Breast epithelium (tissue), 4 donors: ENCODE data around the gene TCAF1. TPM values are rescaled to one million over a fixed set of nuclear protein-coding genes. Genes with fewer than 3 reads are reported as not detected.

ENCODE experiments used
- DNase-seq, 2 donors: peaks; one replicate each; pipeline ENCODE4 v3.0.0-alpha.2; 2019; ENCODE audit warnings: low spot score in 2 of 2
- H3K27ac ChIP-seq, 2 donors: fragments of 200-600 bp; sonication (generic) in 1 of 2; one replicate each; pipeline ENCODE4 v1.5.1; 2016 to 2019; ENCODE audit warnings: mild to moderate bottlenecking in 1 of 2
- H3K27me3 ChIP-seq, 2 donors: fragments of 200-600 bp; sonication (generic) in 1 of 2; one replicate each; pipeline versions ENCODE4 v1.5.1 to v1.6.0; 2017 to 2019; ENCODE audit warnings: control low read depth in 1 of 2, mild to moderate bottlenecking in 1 of 2
- H3K36me3 ChIP-seq: fragments of 200-600 bp; one replicate; pipeline ENCODE4 v1.5.1; 2019
- H3K4me1 ChIP-seq, 2 donors: fragments of 200-600 bp; sonication (generic); one replicate each; pipeline ENCODE4 v1.5.1; 2016 to 2019; ENCODE audit warnings: control low read depth in 1 of 2
- H3K4me3 ChIP-seq, 3 donors: fragments of 200-600 bp; sonication (generic); 1 replicate in 2 of 3; 2 replicates in 1 of 3; pipeline ENCODE4 v1.5.1; 2016 to 2019; ENCODE audit warnings: mild to moderate bottlenecking in 3 of 3, moderate library complexity in 2 of 3
- H3K9me3 ChIP-seq, 2 donors: fragments of 200-600 bp; sonication (generic) in 1 of 2; one replicate each; pipeline ENCODE4 v1.5.1; 2016 to 2019; ENCODE audit warnings: control low read depth in 1 of 2
- POLR2A ChIP-seq: fragments of 450-650 bp; IDR thresholded peaks from one replicate; pipeline ENCODE4 v1.6.1; 2016; ENCODE audit warnings: antibody characterized with exemption, mild to moderate bottlenecking, moderate library complexity
- POLR2AphosphoS5 ChIP-seq, 3 donors: sonication (generic); formaldehyde crosslinking; IDR thresholded peaks; one replicate each; pipeline ENCODE4 v1.6.1; 2017; ENCODE audit warnings: antibody characterized with exemption in 3 of 3
- intact Hi-C: fragments of 100-400 bp; cut with DNase I; formaldehyde crosslinking; loops from one replicate; pipeline ENCODE4 v1.15.1; 2023; ENCODE audit warnings: low total_unique reads
- total RNA-seq, 3 donors: library from RNA; depleted of rRNA; stranded (reverse); fragments of >200 nt; gene quantifications; one replicate each; pipeline ENCODE4 v1.1.0, GENCODE V29; 2016
- TF ChIP-seq, protein P1 (sequence below), 3 donors: fragments of 450-650 bp; IDR thresholded peaks; one replicate each; pipeline ENCODE4 v1.5.1; 2016 to 2017; ENCODE audit warnings: antibody characterized with exemption in 3 of 3, mild to moderate bottlenecking in 3 of 3, moderate library complexity in 3 of 3

TCAF1 gene
- total RNA-seq, 3 donors from 2014 or later = 44.5 to 51.4 (median 49.8) TPM

DNA sequence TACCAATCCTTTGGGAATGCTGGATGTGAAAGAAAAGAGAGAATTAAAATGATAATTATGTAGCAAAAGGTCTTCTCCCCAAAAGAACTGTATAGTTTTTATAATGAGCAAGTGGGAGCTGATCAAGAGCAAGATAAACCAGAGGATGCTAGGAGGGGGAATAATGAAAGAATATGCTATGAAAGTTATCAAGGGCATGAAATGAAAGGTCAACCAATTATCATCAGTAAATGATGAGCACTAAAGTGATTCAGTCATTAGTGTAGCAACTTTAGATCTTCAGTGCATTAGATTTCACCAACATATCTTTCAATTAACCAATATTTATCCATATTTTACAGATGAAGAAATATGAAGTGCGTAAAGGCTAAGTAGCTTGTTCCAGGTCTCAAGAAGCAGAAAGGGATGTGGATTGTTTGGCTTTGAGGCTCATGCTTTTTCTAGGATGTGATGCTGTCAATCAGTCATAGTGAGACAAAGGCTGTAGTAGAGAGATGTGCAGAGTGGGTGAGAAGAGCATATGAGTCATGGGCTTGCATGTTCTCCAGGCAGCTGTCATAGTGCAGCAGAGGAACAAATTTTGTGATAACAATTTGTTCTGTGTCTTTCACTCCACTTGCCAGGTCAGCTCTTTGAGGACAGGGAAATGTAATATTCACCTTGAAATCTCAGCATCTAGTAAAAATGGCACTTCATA is 27.4 kb upstream of the TCAF1 start:
- intact Hi-C loops = no loop called here
- TF ChIP-seq POLR2AphosphoS5 (IDR thresholded peaks at IDR 0.05) (no peak), POLR2A (no peak)
- Histone ChIP-seq H3K9me3 (peaks cover 4 to 5% of the 10 kb centered on the region in 2 donors), H3K36me3 (no peaks in the 10 kb centered on the region), H3K27me3 (no peaks in the 10 kb centered on the region), H3K27ac (no peak overlapping the region), H3K4me3 (no peak overlapping the region), H3K4me1 (no peaks in the 10 kb centered on the region)
- no peak for DNase-seq

DNA sequence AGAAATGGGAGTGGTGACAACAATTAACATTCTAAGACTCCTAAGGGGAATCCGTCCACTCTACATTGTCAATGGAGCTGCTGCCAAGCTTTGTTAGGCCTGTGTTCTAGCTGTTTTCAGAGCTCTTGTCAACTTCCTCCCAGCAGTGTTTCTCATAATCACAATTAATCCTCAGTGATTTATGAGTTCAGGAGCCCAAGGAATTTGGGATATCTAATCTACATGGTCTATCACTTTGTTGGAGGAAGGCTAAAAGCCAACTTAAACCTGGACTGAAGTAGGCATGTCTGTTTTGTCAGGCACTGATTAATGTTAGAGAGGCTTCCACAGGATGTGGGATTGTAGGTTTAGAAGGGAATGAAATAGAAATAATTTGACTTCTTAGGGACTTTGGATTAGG is 22.9 kb upstream of the TCAF1 start:
- no peaks in the 10 kb centered on the region for H3K9me3 ChIP-seq
- H3K27ac ChIP-seq = no peak overlapping the region
- H3K4me1 ChIP-seq = no peaks in the 10 kb centered on the region
- no peaks in the 10 kb centered on the region for H3K36me3 ChIP-seq
- H3K4me3 ChIP-seq = no peak overlapping the region
- intact Hi-C loops = no loop called here
- no peaks in the 10 kb centered on the region for H3K27me3 ChIP-seq
- TF ChIP-seq, protein P1, sequence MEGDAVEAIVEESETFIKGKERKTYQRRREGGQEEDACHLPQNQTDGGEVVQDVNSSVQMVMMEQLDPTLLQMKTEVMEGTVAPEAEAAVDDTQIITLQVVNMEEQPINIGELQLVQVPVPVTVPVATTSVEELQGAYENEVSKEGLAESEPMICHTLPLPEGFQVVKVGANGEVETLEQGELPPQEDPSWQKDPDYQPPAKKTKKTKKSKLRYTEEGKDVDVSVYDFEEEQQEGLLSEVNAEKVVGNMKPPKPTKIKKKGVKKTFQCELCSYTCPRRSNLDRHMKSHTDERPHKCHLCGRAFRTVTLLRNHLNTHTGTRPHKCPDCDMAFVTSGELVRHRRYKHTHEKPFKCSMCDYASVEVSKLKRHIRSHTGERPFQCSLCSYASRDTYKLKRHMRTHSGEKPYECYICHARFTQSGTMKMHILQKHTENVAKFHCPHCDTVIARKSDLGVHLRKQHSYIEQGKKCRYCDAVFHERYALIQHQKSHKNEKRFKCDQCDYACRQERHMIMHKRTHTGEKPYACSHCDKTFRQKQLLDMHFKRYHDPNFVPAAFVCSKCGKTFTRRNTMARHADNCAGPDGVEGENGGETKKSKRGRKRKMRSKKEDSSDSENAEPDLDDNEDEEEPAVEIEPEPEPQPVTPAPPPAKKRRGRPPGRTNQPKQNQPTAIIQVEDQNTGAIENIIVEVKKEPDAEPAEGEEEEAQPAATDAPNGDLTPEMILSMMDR (IDR thresholded peaks at IDR 0.05) = no peak
- TF ChIP-seq POLR2A (no peak), POLR2AphosphoS5 (IDR thresholded peaks at IDR 0.05) (no peak)
- DNase-seq = no peak

DNA sequence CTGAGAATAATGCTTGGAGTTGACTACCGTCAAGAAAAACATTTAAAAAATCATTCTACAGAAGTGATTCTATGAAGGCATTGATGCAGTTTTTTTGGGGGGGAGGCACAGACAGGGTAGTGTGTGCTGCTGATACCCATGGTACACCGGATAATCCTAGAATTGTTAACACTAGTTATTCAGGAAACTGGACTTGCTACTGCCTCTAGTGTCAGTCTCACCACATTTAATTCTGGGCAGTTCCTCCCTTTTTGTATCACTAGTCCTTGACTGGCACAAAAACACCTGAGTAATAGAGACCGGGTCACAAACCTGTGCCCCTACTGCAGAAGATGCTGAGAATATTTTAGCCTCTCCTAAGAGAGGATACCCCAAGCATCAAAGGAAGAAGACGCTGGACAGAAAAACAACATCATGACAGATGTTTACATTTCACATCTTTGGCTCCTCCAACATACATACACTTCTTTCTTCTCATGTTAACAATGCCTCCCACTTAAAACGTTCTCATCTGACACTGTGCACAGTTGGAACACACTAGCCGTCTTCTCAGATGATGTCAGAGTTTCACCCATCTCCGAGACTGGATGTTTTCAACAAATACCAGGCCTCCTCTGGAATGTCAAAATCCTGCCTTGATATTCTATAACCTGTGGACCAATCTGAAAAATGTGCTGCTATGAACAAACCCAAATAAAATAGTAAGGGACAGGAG is 13.1 kb upstream of the TCAF1 start:
- no peaks in the 10 kb centered on the region for H3K9me3 ChIP-seq
- intact Hi-C loops = no loop called here
- no peak overlapping the region for H3K27ac ChIP-seq
- DNase-seq = no peak
- H3K4me3 ChIP-seq = no peak overlapping the region
- H3K27me3 ChIP-seq = no peaks in the 10 kb centered on the region
- H3K36me3 ChIP-seq = no peaks in the 10 kb centered on the region
- no peaks in the 10 kb centered on the region for H3K4me1 ChIP-seq
- TF ChIP-seq POLR2AphosphoS5 (IDR thresholded peaks at IDR 0.05) = no peak

DNA sequence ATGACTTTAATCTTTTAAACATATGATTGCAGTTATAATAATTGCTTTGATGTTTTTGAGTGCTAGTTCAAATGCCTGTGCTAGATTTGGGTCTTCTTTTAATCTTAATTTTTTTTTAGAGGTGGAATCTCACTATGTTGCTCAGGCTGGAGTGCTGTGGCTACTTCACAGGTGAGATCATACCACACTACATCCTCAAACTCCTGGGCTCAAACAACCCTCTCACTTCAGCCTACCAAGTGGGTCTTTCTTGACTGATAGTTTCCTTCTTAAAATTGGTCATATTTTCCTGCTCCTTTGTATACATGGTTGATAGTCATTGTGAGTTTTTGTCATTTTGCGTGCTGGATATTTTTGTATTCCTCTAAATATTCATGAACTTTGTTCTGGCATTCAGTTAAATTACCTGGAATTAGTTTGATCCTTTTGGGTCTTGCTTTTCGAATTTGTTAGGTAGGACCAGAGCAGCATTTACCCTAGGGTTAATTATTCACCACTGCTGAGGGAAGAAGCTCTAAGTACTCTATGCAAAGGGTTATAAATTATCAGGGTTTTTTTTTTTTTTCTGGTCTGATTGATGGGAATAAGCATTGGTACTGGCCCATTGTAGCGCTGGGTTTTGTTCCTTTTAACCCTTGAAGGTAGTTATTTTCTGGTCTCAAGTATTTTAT is 12.1 kb upstream of the TCAF1 start:
- Histone ChIP-seq H3K27ac (no peak overlapping the region), H3K36me3 (no peaks in the 10 kb centered on the region), H3K4me3 (no peak overlapping the region), H3K9me3 (no peaks in the 10 kb centered on the region), H3K4me1 (no peaks in the 10 kb centered on the region), H3K27me3 (no peaks in the 10 kb centered on the region)
- TF ChIP-seq, protein P1 (IDR thresholded peaks at IDR 0.05) = no peak
- intact Hi-C loops = no loop called here
- DNase-seq = no peak

DNA sequence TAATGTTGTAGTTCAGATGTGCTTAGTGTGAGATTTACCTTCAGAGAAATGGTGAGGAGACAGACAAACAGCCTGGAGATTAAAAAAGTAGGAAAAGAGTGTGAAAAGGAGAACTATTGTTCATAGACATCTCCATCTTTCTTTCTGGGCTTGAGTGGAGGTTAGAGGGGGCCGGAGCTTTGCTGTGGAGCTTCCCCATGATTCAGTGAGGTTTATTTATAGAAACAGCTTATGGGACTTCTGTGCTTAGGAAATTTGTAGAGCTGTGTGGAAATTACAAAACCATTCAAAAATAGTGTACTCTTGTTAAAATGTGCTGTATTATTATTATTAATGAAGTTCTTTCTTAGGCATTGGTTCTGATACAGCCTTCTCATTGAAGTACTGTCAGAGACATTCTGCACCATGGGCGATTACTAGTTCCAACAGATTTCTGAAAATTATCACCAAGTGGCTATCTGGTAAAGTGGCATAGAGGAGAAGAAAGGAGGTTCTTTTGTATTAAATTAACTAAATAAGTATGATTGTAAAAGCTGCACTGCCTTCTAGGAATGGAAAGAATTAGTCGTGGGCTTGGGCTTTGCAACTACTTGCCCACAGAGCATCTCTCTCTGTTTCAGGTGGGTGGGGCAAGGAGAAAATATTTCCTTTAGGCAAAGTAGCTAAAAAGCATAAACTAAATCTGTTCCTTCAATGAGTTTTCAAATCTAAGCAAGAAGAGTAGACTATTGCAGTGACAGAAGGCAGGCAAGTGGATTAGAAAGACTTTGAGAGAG is 8.7 kb upstream of the TCAF1 start:
- DNase-seq = no peak
- no peaks in the 10 kb centered on the region for H3K4me1 ChIP-seq
- intact Hi-C loops = no loop called here
- H3K9me3 ChIP-seq = no peaks in the 10 kb centered on the region
- H3K4me3 ChIP-seq = no peak overlapping the region
- no peaks in the 10 kb centered on the region for H3K27me3 ChIP-seq
- TF ChIP-seq POLR2A = no peak
- no peak for TF ChIP-seq POLR2AphosphoS5 (IDR thresholded peaks at IDR 0.05)
- TF ChIP-seq, protein P1 (IDR thresholded peaks at IDR 0.05) = no peak
- H3K27ac ChIP-seq = no peak overlapping the region
- no peaks in the 10 kb centered on the region for H3K36me3 ChIP-seq
